ENCODE data around the gene TMEM117.
A peak's percentile ranks its signal among the peaks of the same experiment; 100 is the strongest.

The TMEM117 gene

DNA sequence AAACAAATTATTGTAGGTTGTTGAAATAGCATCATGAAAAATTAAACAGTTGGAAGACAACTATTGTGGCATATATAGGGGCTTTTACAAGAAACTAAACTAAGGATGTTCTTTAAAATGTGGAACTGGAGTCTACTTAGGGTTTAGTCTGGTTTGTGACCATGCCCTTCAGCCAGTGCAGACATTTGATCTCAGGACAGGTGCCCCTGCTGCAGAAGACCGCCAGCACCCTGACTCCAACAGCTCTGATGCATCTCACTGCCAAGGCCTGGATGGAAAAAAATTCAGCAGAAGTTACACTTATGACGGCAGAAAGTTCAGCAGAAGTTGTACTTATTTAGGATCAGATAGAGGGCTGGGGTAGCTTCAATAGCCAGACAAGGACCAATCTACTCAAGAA lies 51.5 kb downstream of the TMEM117 start:
- no peak for DNase-seq

DNA sequence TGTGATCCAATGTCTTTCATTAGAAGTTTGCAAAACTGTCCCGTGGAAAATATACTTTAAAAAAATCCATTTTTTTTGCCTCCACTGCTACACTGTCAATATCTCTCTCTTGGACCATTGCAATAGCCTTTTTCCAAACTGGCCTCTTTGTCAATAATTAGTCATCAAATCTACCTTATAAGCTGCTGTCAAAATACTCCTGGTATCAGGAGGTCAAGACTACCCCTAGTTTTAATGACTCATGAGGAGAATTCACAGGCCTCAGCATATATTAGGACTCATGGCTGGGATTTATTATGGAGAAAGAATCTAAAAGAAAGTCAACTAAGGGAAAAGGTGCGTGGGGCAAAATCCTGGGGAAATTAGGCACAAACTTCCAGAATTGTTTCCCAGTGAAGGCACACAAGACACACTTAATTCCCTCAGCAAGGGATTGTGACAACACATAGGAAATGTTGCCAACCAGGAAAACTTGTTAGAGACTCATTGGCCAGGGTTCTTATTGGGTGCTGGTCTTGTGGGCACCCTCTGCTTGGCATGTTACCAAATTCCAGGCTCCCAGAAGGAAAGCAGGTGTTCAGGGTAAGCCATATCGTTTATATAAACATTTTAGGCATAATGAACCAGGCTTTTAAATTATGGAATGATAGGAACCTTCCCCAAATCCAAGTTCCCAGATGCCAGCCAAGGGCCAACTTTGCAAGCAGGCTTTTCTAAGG lies 56.1 kb downstream of the TMEM117 start:
- no peak for DNase-seq

DNA sequence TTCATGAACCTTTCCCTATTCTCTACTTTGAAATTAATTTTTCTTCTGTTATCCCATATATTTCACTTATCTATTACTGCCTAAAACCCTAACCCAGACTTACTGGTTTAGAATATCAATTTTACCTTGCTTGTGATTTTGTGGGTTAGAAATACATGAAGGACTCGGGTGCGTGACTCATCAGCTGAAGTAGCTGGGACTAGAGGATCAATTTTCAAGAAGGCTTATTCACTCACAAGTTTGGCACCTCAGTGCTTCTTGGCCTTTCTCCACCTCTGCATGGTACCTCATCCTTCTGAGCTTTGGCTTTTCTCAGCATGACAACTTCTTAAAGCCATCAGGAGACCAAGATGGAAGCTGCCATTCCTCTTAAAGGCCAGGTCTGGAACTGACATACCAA lies 57.8 kb downstream of the TMEM117 start:
- DNase-seq, result peak; percentile 45

DNA sequence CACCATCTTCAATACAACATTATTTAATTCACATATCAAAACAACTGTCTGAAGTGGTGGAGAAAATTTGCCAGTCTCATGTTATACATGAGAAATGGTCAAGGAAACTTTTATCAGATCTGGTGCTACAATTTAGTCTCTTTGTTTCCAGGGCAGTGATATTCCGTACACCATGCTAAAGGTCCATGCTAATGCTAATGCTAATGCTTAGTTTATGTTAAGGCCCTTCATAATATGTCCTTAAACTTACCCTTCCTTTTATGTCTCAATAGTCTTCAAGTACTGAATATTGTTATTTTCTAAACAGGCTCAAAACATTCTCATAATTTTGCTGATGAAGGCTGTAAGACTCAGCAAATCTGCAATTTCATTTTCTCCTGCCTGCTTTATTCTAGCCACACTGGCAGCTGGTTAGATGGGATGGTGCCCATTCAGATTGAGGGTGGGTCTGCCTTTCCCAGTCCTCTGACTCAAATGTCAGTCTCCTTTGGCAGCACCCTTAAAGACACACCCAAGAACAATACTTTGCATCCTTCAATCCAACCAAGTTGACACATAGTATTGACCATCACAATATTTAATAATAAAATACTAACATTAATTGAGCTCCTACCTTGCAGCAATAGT lies 59.8 kb downstream of the TMEM117 start:
- DNase-seq, result no peak

DNA sequence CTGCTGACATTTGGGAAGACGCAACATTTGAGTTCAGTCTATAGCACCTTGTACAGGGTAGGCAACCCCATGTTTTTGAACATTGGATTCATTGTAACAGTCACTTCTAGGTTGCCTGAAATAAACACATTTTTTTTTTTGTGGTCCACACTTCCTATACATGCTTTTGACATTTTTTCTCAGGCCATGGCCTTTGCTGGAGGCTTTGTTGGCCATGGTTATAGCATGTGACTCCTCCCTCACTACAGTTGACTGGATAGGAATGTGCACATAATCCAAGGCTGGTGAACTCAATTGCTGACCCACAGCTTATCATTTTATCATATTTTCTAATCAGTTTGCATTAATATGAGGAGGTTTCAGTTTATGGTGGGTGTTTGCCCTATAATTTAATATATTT lies 60.6 kb downstream of the TMEM117 start:
- no peak for DNase-seq

DNA sequence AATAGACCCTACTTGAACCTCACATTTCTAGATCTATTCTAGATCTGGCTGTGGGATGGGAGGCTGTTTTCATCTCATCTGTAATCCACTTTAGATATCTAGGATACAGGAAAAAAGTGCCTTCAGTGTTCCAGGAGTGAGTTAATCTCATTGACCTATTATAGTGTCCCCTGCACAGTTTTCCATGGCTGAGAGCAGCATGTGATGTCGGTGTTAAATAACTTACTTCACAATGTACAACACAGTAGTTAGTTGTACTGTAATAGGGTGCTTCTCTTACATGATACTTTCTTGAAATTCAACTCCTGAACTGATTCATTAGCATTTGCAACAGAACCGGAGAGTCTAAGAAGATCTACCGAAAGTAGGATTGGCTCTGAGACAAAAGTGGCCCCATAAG lies 62.6 kb downstream of the TMEM117 start:
- no peak for DNase-seq

DNA sequence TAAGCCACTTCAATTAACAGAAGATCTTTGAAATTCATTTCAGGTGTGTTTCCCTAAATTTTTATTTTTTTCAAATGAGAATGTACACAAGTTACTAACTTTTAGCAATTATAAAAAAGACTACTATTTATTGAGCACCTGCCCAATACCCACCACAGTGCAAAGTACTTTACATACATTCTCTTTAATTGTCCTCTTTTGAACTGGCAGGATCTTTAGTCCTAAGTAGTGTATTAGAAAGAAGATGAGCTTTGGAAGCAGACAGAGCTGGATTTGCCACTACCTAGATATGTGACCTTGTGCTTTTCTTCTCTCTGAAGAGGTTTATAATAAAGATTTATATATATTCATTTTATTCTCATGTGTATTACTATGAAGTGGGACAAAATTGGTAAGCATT lies 63.7 kb downstream of the TMEM117 start:
- no peak for DNase-seq

DNA sequence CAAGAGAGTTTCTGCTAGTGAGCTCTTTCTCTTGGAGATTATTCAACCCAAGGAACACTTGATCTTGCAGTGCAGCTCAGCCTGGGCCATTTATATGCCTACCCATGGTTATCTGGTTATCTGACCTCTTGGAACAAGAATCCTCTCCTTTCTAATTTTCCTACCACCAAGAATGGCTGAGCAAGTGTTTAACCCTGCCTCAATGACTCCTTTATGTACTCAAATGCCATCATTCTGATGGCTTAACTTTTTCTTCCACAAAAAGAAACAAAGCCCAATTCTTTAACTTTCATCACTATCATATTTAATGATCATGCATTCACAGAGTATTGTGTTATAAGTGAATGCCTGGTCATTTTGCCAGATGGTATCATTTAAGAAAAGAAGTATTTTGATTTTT lies 67.8 kb downstream of the TMEM117 start:
- DNase-seq, result no peak

DNA sequence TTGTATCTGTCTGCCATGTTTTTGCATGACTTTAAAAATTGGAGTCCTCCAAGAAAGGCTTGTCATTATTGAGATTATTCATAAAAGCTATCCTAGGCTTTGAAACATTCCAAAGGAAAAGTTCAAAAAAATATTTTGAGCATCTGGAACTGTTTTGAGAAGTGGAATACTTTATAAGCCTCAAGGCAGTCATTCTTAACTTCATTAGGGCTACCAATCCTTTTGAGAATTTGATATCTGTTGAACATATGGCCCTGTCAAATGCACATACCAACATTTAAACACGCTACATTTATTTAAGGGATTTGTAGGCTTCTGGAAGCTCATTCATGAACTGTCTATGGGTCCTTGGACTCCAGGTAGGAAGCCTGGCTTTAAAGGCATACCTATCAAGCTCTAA lies 77.0 kb downstream of the TMEM117 start:
- peak; percentile 37 for DNase-seq

DNA sequence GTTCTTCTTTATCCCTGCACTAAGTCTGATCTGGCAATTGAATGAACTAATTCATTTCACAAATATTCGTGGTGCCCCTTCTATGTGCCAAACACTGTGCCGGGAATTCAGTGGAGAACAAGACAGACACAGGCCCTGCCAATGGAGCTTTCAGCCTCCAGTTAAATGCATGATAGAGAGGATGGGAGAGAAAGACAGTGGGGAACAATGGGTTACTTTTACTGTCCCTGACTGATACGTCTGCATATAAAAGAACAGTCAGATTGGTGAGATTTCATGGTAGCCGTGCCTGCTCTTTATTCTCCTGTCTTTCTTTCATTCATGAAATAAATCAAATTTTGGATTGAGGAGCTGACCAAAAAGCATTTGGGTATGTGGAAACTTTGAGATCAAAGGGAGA lies 78.5 kb downstream of the TMEM117 start:
- DNase-seq, result no peak

DNA sequence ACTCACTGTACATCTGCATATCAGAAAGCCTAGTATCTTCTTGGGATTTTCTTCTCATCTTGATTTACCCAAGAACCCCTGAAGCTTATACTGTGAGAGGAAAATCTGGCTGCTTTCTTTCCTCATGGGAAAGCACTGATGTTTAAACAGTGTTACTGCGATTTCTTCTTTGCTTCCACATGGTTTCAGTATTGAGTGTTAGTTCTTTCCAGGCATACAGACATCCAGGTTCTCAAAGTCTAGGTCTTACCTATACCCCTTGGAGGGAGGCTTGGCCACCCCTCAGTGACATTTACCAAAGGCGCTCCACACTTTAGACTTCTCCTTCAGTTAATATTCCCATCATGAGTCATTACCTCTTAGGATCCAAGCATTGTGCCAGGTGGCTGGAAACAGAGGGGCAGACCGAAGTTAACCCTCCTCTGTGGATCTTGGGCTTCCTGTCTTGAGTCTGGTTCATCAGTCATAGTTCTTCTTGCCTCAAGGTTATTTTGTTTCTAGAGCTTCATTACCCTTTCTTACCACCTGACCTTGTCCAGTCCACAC lies 79.1 kb downstream of the TMEM117 start:
- DNase-seq, result no peak

DNA sequence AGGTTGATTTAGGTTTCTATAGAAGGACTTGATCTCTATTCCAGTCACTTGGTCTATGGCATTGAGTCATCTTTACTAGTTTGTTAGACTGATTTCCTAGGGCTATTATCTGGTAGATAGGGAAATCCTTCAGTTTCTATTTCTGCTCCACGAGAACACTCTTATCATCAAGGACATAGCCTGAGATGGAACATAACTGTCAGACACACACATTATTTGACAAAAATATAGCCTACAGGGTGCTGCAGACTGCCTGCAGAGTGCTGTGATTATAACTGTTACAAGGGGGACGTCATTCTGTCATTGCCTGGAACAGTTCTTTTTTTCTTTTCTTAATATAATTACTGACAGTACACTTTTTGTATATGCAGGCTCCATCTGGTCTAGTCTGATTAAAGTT lies 82.0 kb downstream of the TMEM117 start:
- no peak for DNase-seq

DNA sequence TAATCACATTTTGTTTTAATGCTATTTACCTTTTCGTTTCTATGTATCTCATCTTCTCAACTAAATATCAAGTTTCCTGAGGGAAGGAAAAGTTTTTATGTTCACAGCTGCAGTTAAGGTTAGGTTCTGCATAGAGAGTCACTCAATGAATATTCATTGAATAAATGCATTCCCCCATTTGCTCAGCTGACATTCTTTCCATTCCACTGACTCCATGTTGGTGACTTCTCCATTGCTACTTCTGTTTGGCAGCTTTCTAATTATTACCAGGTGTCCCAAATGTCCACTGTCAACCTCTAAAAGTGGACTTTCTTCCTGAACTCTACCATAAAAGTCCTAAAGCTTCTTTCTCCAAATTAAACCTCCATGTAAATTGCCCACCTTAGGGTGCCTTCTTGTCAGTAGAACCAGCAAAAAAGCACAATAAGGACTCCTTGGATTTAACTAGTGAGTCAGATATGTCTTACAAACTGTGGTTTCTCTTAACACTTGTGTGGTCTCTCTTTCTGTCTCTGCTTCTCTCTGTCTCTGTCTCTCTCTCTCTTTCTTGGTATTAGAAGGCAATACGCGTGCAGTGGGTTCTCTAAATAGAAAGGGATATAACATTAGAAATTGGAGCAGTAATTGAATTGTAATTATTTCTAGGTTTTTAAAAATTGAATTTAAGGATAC lies 85.9 kb downstream of the TMEM117 start:
- DNase-seq, result peak; percentile 69

DNA sequence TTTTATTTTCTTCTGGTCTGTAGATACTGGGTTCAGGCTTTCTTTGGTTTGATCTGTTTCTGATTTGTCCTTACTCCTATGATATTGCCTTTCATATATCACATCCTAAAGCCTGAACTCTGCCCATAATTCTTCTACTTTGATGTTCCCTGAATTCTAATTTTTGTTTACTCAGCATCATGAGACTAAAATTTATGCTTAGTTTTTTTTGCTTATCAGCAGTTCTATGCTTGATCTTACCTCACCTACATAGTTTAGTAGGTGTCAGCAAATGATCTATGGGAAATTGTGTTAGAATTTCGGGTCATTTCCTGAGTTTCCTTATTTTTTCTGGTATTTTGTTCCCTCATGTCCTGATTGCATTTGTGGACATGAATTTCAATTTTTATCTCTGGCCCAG lies 94.2 kb downstream of the TMEM117 start:
- no peak for DNase-seq

DNA sequence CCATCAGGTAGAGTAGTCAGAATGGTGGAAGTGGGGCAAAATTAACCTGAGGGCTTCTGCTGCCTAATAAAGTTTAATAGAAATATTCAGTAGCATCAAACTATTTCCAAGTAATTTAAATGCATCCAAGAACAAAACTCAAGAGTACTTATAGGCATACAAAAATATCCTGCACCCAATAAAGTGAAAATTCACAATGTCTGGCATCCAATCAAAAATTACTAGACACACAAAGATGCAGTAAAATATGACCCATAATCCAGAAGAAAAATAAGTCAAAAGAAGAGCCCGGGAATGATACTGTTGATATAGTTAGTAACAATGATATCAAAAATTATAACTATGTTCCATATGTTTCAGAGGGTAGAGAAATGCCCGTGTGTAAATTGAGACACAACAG lies 95.3 kb downstream of the TMEM117 start:
- no peak for DNase-seq

DNA sequence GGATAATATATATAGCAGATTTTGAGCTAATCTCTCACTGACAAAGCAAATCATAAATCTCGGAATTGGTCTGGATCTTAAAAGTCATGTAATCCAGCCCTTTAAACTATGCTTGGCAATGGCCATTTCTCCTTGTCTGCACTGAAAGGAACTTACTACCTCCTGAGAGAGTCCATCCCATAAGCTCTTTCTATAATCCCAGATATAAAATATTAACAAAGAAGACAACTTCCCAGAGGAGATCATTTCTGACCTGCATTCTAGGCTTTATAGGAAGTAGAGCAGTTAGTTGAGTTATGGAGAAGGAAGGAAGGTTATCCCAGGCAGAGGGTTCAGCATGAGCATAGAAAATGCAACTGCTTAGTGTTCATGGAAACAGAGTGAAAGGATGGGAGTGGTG lies 99.7 kb downstream of the TMEM117 start:
- no peak for DNase-seq

DNA sequence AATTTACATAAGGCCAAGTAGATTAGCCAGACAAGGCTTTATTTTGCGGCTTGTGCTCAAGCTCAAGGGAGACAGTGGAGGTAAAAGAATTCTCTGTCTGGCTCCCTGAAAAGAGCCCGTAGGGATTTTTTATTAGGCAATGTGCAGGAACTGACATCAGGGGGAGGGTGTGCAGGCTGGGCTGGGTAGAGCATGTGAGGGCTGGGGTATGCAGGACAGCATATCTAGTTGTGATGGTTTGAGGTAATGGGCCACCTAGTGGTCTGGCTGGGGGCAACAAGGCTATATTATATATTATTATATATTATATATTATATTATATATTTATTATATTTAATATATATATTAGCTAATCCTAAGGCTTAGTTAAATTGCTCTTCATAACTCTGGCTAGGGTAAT lies 102.1 kb downstream of the TMEM117 start:
- peak; percentile 13 for DNase-seq

DNA sequence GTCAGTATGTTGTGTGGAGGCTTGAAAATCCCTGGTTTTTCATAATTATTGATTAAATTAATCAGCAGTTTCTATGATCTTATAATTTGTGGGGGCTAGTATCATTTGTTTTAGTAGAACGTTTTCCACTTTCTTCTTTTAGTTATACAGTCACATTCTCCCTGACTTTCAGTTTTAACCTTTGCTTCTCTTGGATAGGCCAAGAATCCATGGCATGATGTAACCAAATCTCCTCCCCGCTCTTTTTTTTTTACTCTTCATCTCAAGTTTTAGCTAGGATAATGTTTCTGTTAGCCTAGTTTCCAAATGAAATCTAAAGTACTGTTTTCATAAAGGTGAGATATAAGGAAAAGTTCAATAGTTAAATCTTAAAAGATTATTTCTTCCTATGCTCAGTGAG lies 106.5 kb downstream of the TMEM117 start:
- peak; percentile 6 for DNase-seq

DNA sequence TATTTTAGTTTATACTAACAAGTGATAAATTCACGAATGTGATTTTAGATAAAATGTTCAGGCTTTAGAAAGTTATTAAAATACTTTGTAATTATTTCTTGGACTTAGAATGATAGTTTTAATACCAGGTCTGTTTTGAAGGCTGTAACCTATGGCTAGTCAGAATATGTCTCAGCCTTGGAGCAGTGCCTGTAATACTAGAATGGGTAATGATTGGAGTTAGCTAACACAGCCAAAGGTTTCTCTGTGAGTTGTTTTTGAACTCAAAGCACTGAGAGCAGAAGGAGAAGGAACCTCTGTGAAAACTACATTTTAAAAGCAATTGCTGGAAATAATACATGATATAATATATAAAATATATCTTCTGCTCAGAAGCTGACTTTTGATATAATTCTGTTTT lies 110.1 kb downstream of the TMEM117 start:
- no peak for DNase-seq

DNA sequence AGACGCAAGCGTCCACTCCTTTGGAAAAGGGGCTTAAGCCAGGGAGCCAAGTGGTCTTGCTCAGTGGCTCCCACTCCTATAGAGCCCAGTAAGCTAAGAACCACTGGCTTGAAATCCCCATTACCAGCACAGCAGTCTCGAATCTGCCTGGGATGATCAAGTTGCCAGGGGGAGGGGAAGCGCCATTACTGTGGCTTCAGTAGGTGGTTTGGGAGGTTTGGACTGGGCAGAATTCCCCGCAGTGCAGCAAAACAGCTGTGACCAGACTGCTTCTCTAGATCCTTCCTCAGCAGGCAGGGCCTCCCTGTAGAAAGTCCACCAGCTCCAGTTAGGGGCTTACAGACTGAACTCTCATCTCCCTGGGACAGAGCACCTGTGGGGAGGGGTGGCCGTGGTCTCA lies 115.4 kb downstream of the TMEM117 start:
- DNase-seq, result no peak

DNA sequence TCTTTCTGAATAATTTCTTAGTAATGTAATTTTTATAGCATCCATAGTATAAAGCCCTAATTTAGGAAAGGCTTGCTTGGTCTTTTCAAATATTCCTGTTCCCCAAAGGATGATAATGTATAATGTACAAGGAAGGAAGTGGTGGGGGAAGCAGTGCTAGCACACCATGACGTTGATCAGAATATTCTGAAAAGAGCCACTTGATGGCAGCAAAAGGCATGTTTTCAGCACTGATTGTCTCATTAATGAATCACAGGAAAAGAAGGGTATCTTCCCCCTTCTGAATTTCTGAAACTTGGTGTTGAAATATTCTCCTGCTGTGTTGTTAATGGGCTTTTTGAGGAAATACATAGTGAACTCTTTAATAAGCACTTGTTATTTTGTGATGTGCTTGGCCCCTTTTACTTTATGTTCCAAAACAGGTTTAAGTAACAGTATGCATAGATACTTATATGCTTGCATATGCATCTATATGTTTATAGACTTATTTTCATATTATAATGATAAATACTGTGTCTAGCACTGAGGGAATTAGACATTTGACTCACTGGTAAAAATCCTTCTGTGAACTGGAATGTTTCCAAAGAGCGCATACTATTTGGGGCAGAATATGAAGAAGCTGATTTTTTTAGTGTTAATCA lies 122.0 kb downstream of the TMEM117 start:
- peak; percentile 65 for DNase-seq

DNA sequence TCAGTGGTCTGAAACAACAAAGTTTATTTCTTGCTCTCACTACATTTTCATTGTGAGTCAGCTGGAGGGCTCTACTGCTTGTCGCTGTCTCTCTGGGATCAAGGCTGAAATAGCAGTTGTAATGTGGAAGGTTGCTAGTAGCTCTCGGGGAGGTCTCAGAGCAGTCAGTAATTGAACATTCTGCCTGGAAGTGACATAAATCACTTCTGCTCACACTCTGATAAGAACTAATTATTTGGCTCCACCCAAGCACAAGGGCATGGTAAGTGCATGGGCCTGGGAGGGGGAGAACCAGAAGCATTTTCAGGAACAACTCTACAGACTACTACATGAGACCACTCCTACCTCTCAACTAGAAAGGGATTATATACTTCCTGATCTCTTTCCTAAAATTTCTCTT lies 128.2 kb downstream of the TMEM117 start:
- DNase-seq, result no peak

DNA sequence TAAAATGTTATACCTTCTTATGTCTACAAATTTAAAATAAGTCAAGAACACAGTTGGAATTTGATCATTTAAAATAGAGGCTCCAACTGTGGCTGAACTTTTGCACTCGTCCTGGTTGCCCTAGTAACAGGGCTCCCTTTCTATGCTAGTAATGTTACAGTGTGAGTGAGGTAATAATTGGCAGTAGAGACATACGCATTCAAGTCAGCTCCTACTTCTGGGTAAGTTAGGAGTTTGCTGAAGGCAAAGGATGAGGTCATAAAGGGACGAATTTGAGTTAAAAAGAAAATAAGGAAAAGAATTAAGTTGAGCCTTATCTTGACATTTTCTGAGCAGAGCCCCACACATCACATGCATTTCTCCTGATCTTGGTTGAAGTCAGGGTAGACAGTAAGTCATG lies 129.1 kb downstream of the TMEM117 start:
- DNase-seq, result no peak
